K562 (cell line): Measurements from ENCODE around the gene PPP2R2B. TPM values are rescaled to one million over a fixed set of nuclear protein-coding genes. Genes with fewer than 3 reads are reported as not detected.

Experiments used
- ATAC-seq: fragments of 200-7000 bp; cut with Tn5 transposase; 3 replicates; pipeline ENCODE4 v1.9.1; 2020; ENCODE audit warnings: moderate library complexity
- BruUV-seq: library from RNA; stranded (reverse); fragments of 400-500 nt; replicated peaks from 2 replicates; lab custom pipeline; 2021; lab: Mats Ljungman, UMichigan
- CTCF ChIA-PET: fragments of 300-600 bp; formaldehyde crosslinking; extraction: SDS; loops from one replicate; lab custom pipeline; 2021; ENCODE audit warnings: low intra/inter-chr PET ratio; lab: Yijun Ruan, JAX
- POLR2A ChIA-PET: fragments of 300-600, 350-650 bp; sonication (Branson Sonifier 250); formaldehyde crosslinking; extraction: SDS; loops from one replicate; lab custom pipeline; 2021; ENCODE audit warnings: antibody characterized with exemption, inconsistent platforms; lab: Yijun Ruan, JAX
- DNase-seq, 4 experiments: peaks; one replicate each; pipeline versions ENCODE4 v3.0.0 to v3.0.0-alpha.2; 2011 to 2018; ENCODE audit warnings: low spot score in 3 of 4, mixed read lengths in 3 of 4; ENCODE audit errors: extremely low read depth in 1 of 4
- FAIRE-seq: peaks from 2 replicates; lab custom pipeline; 2011; peaks lifted over from hg19 to GRCh38; lab: Jason Lieb, UNC
- H2AFZ ChIP-seq: 2 replicates; pipeline ENCODE4 v1.6.0; 2011; ENCODE audit warnings: low read depth, low read length, control low read depth, inconsistent platforms
- H3K27ac ChIP-seq: fragments of 200-600 bp; 3 replicates; pipeline ENCODE4 v1.8.0; 2011; ENCODE audit warnings: low read depth, mild to moderate bottlenecking, control low read depth, inconsistent platforms, low read length, moderate library complexity, mixed read lengths; ENCODE audit errors: extremely low read depth
- H3K27me3 ChIP-seq, 2 experiments: fragments of 300-600 bp in 1 of 2; 2 replicates in 1 of 2; 3 replicates in 1 of 2; pipeline versions ENCODE4 v1.6.0 to v1.8.0; 2011; ENCODE audit warnings: inconsistent platforms in 2 of 2, low read length in 2 of 2, mild to moderate bottlenecking in 1 of 2, mixed read lengths in 1 of 2, moderate library complexity in 1 of 2; ENCODE audit not compliant: control insufficient read depth in 2 of 2, insufficient read depth in 2 of 2
- H3K36me3 ChIP-seq: fragments of 300-600 bp; 3 replicates; pipeline ENCODE4 v1.8.0; 2011; ENCODE audit warnings: mild to moderate bottlenecking, low read length, inconsistent platforms; ENCODE audit not compliant: control insufficient read depth, insufficient read depth
- H3K4me1 ChIP-seq, 2 experiments: fragments of 200-600 bp in 1 of 2; replicated peaks in 1 of 2; 2 replicates in 1 of 2; 3 replicates in 1 of 2; pipeline versions ENCODE4 v1.5.1 to v1.8.0; 2011; ENCODE audit warnings: inconsistent platforms in 2 of 2, low read length in 2 of 2, mild to moderate bottlenecking in 1 of 2, mixed read lengths in 1 of 2, moderate library complexity in 1 of 2; ENCODE audit not compliant: control insufficient read depth in 2 of 2, insufficient read depth in 2 of 2
- H3K4me2 ChIP-seq: 2 replicates; pipeline ENCODE4 v1.6.1; 2011; ENCODE audit warnings: low read length, control low read depth, inconsistent platforms, mixed read lengths; ENCODE audit not compliant: insufficient read depth
- H3K4me3 ChIP-seq: fragments of 200-600 bp; sonication (generic), shearing (Covaris generic); 2 replicates; pipeline ENCODE4 v1.5.1; 2016; ENCODE audit warnings: control low read depth, inconsistent platforms
- H3K79me2 ChIP-seq: fragments of 200-600 bp; 3 replicates; pipeline ENCODE4 v1.8.0; 2011; ENCODE audit warnings: low read length, inconsistent platforms; ENCODE audit not compliant: control insufficient read depth, insufficient read depth
- H3K9ac ChIP-seq, 2 experiments: 2 replicates each; pipeline versions ENCODE4 v1.6.0 to v1.6.1; 2011; ENCODE audit warnings: low read depth in 2 of 2, low read length in 2 of 2, control low read depth in 1 of 2, inconsistent platforms in 1 of 2, mild to moderate bottlenecking in 1 of 2, mixed read lengths in 1 of 2; ENCODE audit not compliant: insufficient read depth in 1 of 2
- H3K9me1 ChIP-seq: one replicate; pipeline ENCODE4 v1.6.0; 2011; ENCODE audit warnings: inconsistent platforms, mild to moderate bottlenecking, low read length, moderate library complexity; ENCODE audit not compliant: control insufficient read depth, insufficient read depth
- H3K9me3 ChIP-seq: replicated peaks from 2 replicates; pipeline ENCODE4 v1.5.1; 2011; ENCODE audit warnings: low read depth, low read length, inconsistent platforms; ENCODE audit not compliant: control insufficient read depth, insufficient read depth
- H4K20me1 ChIP-seq: replicated peaks from 2 replicates; pipeline ENCODE4 v1.6.1; 2011; ENCODE audit warnings: low read length, inconsistent platforms, mixed read lengths; ENCODE audit not compliant: control insufficient read depth, insufficient read depth
- ATF2 ChIP-seq: sonication (generic); formaldehyde crosslinking; IDR thresholded peaks from 2 replicates; pipeline ENCODE4 v1.8.1; 2022; ENCODE audit warnings: missing genetic modification reagents
- COPS2 ChIP-seq: fragments of 450-650 bp; conservative IDR thresholded peaks from 2 replicates; pipeline ENCODE4 v1.6.1; 2016; ENCODE audit warnings: mild to moderate bottlenecking, moderate library complexity
- HEY1 ChIP-seq: fragments of 250-450 bp; sonication (Bioruptor Pico); IDR thresholded peaks from 2 replicates; pipeline ENCODE4 v1.5.0; 2020; ENCODE audit warnings: mild to moderate bottlenecking, moderate library complexity, borderline replicate concordance
- HIVEP1 ChIP-seq: fragments of 250-450 bp; sonication (Bioruptor Pico); IDR thresholded peaks from 2 replicates; pipeline ENCODE4 v1.4.0; 2020; ENCODE audit warnings: mild to moderate bottlenecking
- HMG20A ChIP-seq: fragments of 450-650 bp; formaldehyde crosslinking; conservative IDR thresholded peaks from 2 replicates; pipeline ENCODE4 v1.4.0; 2020; ENCODE audit warnings: mild to moderate bottlenecking, mixed read lengths
- IFI16 ChIP-seq: fragments of 250-450 bp; sonication (Bioruptor Pico); IDR thresholded peaks from 2 replicates; pipeline ENCODE4 v2.1.2; 2022; ENCODE audit warnings: mild to moderate bottlenecking, inconsistent platforms
- MED1 ChIP-seq: sonication (generic); formaldehyde crosslinking; IDR thresholded peaks from 2 replicates; pipeline ENCODE4 v1.8.1; 2023; ENCODE audit warnings: missing genetic modification reagents, borderline replicate concordance
- MEF2D ChIP-seq: conservative IDR thresholded peaks from 2 replicates; pipeline ENCODE4 v1.6.1; 2016; ENCODE audit warnings: low read depth, missing genetic modification characterization, missing compliant biosample characterization
- NCOR1 ChIP-seq: fragments of 450-650 bp; IDR thresholded peaks from 2 replicates; pipeline ENCODE4 v1.6.1; 2016; ENCODE audit warnings: mild to moderate bottlenecking, moderate library complexity
- NFE2L1 ChIP-seq: fragments of 450-650 bp; IDR thresholded peaks from 2 replicates; pipeline ENCODE4 v1.6.1; 2016; ENCODE audit warnings: missing genetic modification characterization, low read depth, mild to moderate bottlenecking, missing compliant biosample characterization, moderate library complexity, borderline replicate concordance
- SMARCE1 ChIP-seq: fragments of 450-650 bp; IDR thresholded peaks from 2 replicates; pipeline ENCODE4 v1.7.1; 2016; ENCODE audit warnings: mild to moderate bottlenecking
- ZKSCAN8 ChIP-seq: fragments of 200-800 bp; sonication (Bioruptor generic); IDR thresholded peaks from 2 replicates; pipeline ENCODE4 v1.6.1; 2016; ENCODE audit warnings: missing genetic modification characterization, missing compliant biosample characterization
- WGBS: fragments of 100-300 bp; shearing (Covaris generic); methylation state at CpG from one replicate; pipeline ENCODE4 v1.1.6; 2016; ENCODE audit warnings: low coverage, mixed read lengths; ENCODE audit not compliant: insufficient coverage; ENCODE audit errors: missing lambda C conversion rate; 5-methylcytosine and 5-hydroxymethylcytosine counted together
- in situ Hi-C: fragments of 300-500 bp; cut with MboI; formaldehyde crosslinking; loops from 4 replicates; pipeline ENCODE4 v1.15.0; 2018; ENCODE audit warnings: inconsistent platforms, mixed read lengths
- intact Hi-C: fragments of 100-400 bp; cut with micrococcal nuclease; formaldehyde crosslinking; loops from 2 replicates; pipeline ENCODE4 v1.14.2; 2022
- polyA plus RNA-seq, 8 experiments: library from polyadenylated mRNA; depleted of rRNA in 4 of 8; stranded (reverse) in 5 of 8; unstranded in 3 of 8; fragments of >200 nt; fragmentation: Nextera tagmentation in 2 of 8; fragmentation: Illumina TruSeq in 1 of 8; extraction: Ambion mirVana in 2 of 8; extraction: Trizol in 1 of 8; gene quantifications; 2 replicates each; pipeline versions ENCODE4 v1.2.1 to v1.2.3, GENCODE V29; 2011 to 2014; ENCODE audit warnings: inconsistent platforms in 1 of 8, missing spikeins in 1 of 8
- total RNA-seq, 7 experiments: library from RNA; depleted of rRNA in 6 of 7; stranded (reverse); fragments of >200 nt in 6 of 7; fragmentation: Illumina TruSeq in 2 of 7; extraction: Trizol in 2 of 7; gene quantifications; 2 replicates each; pipeline versions ENCODE4 v1.2.1 to v1.2.3, GENCODE V29; 2011 to 2021; ENCODE audit warnings: low replicate concordance in 1 of 7

Gene PPP2R2B
- total and polyA plus RNA-seq, 9 of the 15 experiments (the other 6 are each of a cell fraction or from before 2014, with no cell fraction given) = not detected

- CTCF ChIA-PET = no interaction called here
- DNase-seq = no peak
These were observed 233.7 kb downstream of the PPP2R2B start for GRCh38 chr5:146644831-146645230.

More at GRCh38 chr5:146644831-146645230, 233.7 kb downstream of the PPP2R2B start:
- H3K9ac ChIP-seq = no peak overlapping the region
- H3K4me1 ChIP-seq = no peaks in the 10 kb centered on the region
- in situ Hi-C loops = no loop called here
- POLR2A ChIA-PET = no interaction called here
- H4K20me1 ChIP-seq = no peaks in the 10 kb centered on the region
- FAIRE-seq (no peak), ATAC-seq (no peak)
- H3K27me3 ChIP-seq = no peaks in the 10 kb centered on the region
- no peak overlapping the region for H3K4me2 ChIP-seq
- no peak overlapping the region for H3K4me3 ChIP-seq
- no peak for TF ChIP-seq COPS2
- no peak for TF ChIP-seq IFI16 (CRISPR knock-in tag)
- no peak for TF ChIP-seq HIVEP1 (CRISPR knock-in tag)
- TF ChIP-seq NCOR1 = no peak
- no peak for TF ChIP-seq MED1 (CRISPR knock-in tag)
- TF ChIP-seq NFE2L1 (tag) = no peak
- TF ChIP-seq SMARCE1 = no peak
- no peak for TF ChIP-seq MEF2D (tag)
- no peak for TF ChIP-seq HEY1
- no peak for TF ChIP-seq HMG20A (CRISPR knock-in tag)
- TF ChIP-seq ZKSCAN8 (CRISPR knock-in tag) = no peak
- no peak for TF ChIP-seq ATF2 (CRISPR knock-in tag)
- intact Hi-C loops = no loop called here
- no peaks in the 10 kb centered on the region for H3K9me1 ChIP-seq
- H3K9me3 ChIP-seq = no peaks in the 10 kb centered on the region
- H2AFZ ChIP-seq = no peak overlapping the region
- no peak overlapping the region for H3K27ac ChIP-seq
- no peaks in the 10 kb centered on the region for H3K79me2 ChIP-seq
- WGBS = 2% methylated on average over 3 of the region's 3 CpGs
- no TSS peak for BruUV-seq
- H3K36me3 ChIP-seq = no peaks in the 10 kb centered on the region
